ENCODE results near the gene RNF40. TPM values are rescaled to one million over a fixed set of nuclear protein-coding genes. Genes with fewer than 3 reads are reported as not detected.

RNF40 gene
- polyA plus RNA-seq, 1 donor from 2014 or later = 85.2 TPM

DNA sequence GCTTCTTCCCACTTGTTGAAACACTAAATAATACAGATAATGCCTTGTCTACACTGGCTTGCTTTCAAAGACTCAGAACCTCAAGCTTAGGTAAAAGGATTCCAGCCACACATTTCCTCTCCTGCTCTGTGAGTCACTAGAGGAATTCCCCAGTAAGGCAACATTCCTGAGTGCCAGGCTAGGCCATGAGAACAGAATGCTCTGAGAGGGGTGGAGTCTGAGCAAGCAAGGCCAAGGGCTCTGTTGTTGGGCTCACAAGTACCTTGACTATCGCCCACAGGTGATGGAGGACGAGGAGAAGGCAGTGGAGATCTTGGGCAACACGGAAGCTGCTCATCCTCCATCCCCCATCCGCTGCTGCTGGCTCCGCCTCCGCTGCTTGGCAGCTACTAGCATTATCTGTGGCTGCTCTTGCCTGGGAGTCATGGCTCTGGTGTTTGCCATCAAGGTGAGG is 20.6 kb upstream of the RNF40 start:
- no peaks in the 10 kb centered on the region for H3K9me2 ChIP-seq (ENCODE audit: insufficient read depth, low read length)
- no peaks in the 10 kb centered on the region for H3F3A ChIP-seq (ENCODE audit: insufficient read depth, low read length, poor library complexity, severe bottlenecking)
- H4K20me1 ChIP-seq (ENCODE audit: insufficient read depth) = no peaks in the 10 kb centered on the region
- no peak overlapping the region for H2AFZ ChIP-seq (ENCODE audit: low read depth, low read length)
- no peak overlapping the region for H3K27ac ChIP-seq (ENCODE audit: low read length)
- no peak overlapping the region for H3K4me3 ChIP-seq (ENCODE audit: low read length)
- no peak overlapping the region for H3K9ac ChIP-seq (ENCODE audit: low read length)
- H3K36me3 ChIP-seq (ENCODE audit: insufficient read depth, low read length) = no peaks in the 10 kb centered on the region
- TF ChIP-seq SMC3 (conservative IDR thresholded peaks at IDR 0.05; ENCODE audit: poor library complexity) (no peak), POLR2AphosphoS5 (IDR thresholded peaks at IDR 0.05) (no peak), TAF1 (IDR thresholded peaks at IDR 0.05; ENCODE audit: low read depth) (no peak), RAD21 (conservative IDR thresholded peaks at IDR 0.05) (no peak)
- TF ChIP-seq, protein P1, sequence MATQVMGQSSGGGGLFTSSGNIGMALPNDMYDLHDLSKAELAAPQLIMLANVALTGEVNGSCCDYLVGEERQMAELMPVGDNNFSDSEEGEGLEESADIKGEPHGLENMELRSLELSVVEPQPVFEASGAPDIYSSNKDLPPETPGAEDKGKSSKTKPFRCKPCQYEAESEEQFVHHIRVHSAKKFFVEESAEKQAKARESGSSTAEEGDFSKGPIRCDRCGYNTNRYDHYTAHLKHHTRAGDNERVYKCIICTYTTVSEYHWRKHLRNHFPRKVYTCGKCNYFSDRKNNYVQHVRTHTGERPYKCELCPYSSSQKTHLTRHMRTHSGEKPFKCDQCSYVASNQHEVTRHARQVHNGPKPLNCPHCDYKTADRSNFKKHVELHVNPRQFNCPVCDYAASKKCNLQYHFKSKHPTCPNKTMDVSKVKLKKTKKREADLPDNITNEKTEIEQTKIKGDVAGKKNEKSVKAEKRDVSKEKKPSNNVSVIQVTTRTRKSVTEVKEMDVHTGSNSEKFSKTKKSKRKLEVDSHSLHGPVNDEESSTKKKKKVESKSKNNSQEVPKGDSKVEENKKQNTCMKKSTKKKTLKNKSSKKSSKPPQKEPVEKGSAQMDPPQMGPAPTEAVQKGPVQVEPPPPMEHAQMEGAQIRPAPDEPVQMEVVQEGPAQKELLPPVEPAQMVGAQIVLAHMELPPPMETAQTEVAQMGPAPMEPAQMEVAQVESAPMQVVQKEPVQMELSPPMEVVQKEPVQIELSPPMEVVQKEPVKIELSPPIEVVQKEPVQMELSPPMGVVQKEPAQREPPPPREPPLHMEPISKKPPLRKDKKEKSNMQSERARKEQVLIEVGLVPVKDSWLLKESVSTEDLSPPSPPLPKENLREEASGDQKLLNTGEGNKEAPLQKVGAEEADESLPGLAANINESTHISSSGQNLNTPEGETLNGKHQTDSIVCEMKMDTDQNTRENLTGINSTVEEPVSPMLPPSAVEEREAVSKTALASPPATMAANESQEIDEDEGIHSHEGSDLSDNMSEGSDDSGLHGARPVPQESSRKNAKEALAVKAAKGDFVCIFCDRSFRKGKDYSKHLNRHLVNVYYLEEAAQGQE (IDR thresholded peaks at IDR 0.05; ENCODE audit: borderline replicate concordance) = no peak
- H3K9me3 ChIP-seq (ENCODE audit: low read length) = no peaks in the 10 kb centered on the region
- H3K27me3 ChIP-seq (ENCODE audit: insufficient read depth, low read depth, low read length) = no peaks in the 10 kb centered on the region
- no peaks in the 10 kb centered on the region for H3K79me2 ChIP-seq (replicated peaks; ENCODE audit: insufficient read depth, low read length)
- no peak overlapping the region for H3K4me2 ChIP-seq (ENCODE audit: low read length)

DNA sequence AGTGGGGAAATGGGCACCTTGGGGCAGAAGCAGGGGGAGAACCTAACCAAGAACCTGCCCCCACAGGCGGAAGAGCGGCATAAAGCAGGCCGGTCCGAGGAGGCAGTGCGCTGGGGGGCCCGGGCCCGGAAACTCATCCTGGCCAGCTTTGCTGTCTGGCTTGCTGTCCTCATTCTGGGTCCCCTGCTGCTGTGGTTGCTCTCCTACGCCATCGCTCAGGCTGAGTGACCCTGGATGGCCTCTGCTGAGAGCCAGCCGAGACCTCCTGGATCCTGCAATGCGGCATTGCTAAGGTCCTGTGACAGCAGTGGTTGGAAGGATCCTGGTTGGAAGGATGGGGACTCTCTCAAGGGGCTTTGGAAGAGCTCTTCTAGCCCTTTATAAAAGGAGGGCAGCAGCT is 18.4 kb upstream of the RNF40 start:
- Histone ChIP-seq H3K36me3 (ENCODE audit: insufficient read depth, low read length) (no peaks in the 10 kb centered on the region), H3K4me3 (ENCODE audit: low read length) (no peak overlapping the region), H2AFZ (ENCODE audit: low read depth, low read length) (no peak overlapping the region), H3K9ac (ENCODE audit: low read length) (no peak overlapping the region), H3K27ac (ENCODE audit: low read length) (no peak overlapping the region), H3K27me3 (ENCODE audit: insufficient read depth, low read depth, low read length) (no peaks in the 10 kb centered on the region), H3K9me2 (ENCODE audit: insufficient read depth, low read length) (no peaks in the 10 kb centered on the region), H3K9me3 (ENCODE audit: low read length) (no peaks in the 10 kb centered on the region), H3K4me2 (ENCODE audit: low read length) (no peak overlapping the region), H3F3A (ENCODE audit: insufficient read depth, low read length, poor library complexity, severe bottlenecking) (peaks cover 6% of the 10 kb centered on the region), H4K20me1 (ENCODE audit: insufficient read depth) (no peaks in the 10 kb centered on the region), H3K79me2 (replicated peaks; ENCODE audit: insufficient read depth, low read length) (no peaks in the 10 kb centered on the region)
- TF ChIP-seq TAF1 (IDR thresholded peaks at IDR 0.05; ENCODE audit: low read depth) (no peak), RAD21 (conservative IDR thresholded peaks at IDR 0.05) (no peak), MXI1 (conservative IDR thresholded peaks at IDR 0.05; ENCODE audit: poor library complexity, severe bottlenecking) (no peak), EZH2 (IDR thresholded peaks at IDR 0.05; ENCODE audit: borderline replicate concordance, insufficient read depth, low read length, poor library complexity, severe bottlenecking) (no peak), EP300 (conservative IDR thresholded peaks at IDR 0.05; ENCODE audit: poor library complexity, severe bottlenecking) (no peak), SMC3 (conservative IDR thresholded peaks at IDR 0.05; ENCODE audit: poor library complexity) (no peak), POLR2AphosphoS5 (IDR thresholded peaks at IDR 0.05) (no peak)
- TF ChIP-seq, protein P2, sequence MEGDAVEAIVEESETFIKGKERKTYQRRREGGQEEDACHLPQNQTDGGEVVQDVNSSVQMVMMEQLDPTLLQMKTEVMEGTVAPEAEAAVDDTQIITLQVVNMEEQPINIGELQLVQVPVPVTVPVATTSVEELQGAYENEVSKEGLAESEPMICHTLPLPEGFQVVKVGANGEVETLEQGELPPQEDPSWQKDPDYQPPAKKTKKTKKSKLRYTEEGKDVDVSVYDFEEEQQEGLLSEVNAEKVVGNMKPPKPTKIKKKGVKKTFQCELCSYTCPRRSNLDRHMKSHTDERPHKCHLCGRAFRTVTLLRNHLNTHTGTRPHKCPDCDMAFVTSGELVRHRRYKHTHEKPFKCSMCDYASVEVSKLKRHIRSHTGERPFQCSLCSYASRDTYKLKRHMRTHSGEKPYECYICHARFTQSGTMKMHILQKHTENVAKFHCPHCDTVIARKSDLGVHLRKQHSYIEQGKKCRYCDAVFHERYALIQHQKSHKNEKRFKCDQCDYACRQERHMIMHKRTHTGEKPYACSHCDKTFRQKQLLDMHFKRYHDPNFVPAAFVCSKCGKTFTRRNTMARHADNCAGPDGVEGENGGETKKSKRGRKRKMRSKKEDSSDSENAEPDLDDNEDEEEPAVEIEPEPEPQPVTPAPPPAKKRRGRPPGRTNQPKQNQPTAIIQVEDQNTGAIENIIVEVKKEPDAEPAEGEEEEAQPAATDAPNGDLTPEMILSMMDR (IDR thresholded peaks at IDR 0.05; ENCODE audit: poor library complexity, severe bottlenecking) = no peak
- TF ChIP-seq, protein P1 (IDR thresholded peaks at IDR 0.05; ENCODE audit: borderline replicate concordance) = no peak
